Activated naive CD4-positive, alpha-beta T cell treated with Interleukin-2 at 50 U/mL for 16 hours (primary cell): ENCODE results near the gene ARHGAP44.

Experiments
- DNase-seq: peaks from one replicate; pipeline ENCODE4 v3.0.0-alpha.2; 2020

ARHGAP44 gene

DNA sequence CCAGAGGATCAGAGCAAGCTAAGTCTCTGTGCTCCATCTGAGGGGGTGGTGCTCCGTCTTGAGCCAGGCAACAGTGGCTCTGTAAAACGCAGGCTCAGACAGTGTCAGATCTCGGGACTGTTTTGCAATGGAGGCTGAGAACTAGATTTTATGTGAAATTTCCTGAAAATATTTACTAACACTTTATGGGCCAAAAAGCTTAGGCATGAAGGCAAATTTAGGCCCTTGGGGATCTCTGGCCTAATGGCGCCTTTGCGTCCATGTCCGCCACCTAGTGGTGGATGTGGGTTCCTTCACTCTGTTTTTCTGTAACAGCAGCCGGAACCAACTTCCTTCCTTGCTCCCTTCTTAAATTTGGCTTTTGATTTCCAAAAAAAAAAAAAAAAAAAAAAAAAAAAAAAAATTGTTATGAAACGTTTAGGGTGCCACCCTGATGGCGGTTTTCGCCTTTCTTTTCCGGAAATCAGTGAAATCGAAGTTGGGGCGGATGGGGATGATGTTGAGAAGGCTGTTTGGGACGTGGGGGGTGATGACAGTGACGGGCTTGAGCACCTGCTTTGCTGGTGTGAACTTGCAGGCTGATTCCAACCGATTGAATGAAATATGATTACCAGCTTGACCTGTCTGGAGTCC lies 242.5 kb downstream of the ARHGAP44 start:
- DNase-seq = peak; percentile 51

DNA sequence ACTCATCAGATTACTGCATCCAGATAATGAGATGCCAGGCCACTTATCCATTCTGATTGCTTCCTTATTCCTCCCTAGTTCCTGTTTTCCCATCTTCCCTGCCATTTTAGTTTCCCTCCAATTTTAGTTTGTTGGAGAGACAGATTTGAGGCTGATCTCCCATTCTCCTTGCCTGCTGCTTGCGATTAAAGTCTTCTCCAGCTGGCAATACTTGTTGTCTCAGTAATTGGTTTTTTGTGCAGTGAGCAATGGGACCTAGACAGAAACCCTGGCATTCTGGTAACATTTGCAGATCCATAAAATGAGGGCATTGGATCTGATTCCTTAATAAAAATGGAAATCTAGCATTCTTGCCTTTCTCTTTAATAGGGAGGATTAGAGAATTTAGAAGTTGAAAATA lies 246.1 kb downstream of the ARHGAP44 start:
- DNase-seq = no peak

DNA sequence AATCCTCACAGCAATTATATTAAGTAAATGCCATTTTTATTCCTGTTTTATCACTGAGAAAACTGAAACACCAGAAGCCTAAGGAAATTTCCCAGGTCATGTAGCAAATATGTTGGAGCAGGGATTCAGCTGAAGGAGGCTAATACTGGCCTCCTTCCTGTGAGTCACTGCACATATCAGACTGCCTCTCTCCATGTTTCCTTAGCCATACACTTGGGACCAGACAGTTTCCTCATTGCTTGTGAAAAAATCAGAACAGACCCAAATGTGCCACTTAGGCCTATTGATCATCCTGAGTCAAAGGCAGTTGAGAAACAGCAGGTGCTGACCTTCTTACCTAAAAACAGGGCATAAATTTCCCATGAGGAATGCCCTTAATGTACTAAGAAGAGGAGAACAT lies 247.5 kb downstream of the ARHGAP44 start:
- no peak for DNase-seq

DNA sequence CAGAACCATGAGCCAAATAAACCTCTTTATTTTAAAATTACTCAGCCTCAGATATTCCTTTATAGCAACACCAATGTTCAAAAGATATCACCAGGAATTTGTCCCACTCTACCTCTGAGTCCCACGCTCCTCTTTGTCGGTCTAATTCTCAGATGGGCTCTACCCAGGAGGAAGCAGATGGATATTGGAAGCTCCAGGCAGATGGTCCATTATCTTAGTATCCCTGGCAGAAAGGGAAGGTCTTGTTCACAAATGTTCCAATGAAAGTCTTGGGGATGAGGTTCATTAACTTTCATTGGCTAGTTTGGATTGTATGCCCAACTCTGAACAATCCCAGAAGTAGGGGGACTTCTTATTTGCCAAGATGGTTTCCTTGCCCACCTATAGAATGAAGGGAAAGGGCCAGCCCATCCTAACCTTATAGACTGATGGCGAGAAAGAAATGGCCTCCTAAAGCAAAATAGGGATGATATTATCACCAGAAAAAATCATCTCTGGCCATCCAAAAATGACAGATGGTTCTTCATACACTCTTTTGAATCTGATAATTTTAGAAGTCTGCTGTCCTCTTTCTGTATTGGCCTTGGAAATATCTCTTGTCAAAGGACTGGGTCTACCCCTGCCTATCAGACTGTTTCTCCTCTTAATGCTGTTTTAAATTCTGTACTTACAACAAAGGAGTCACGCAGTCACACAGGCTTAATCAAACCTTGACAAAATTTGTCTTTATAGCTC lies 249.8 kb downstream of the ARHGAP44 start:
- no peak for DNase-seq
